Neural progenitor cell (in vitro differentiated cells): Measurements from ENCODE around the gene GDF2. TPM values are rescaled to one million over a fixed set of nuclear protein-coding genes. Genes with fewer than 3 reads are reported as not detected.

Source experiments
- DNase-seq: peaks from one replicate; pipeline ENCODE4 v3.0.0-alpha.2; 2016; ENCODE audit warnings: low spot score
- H2AFZ ChIP-seq: fragments of 200-600 bp; sonication (generic); replicated peaks from 2 replicates; pipeline ENCODE4 v1.6.1; 2016; ENCODE audit warnings: antibody characterized with exemption
- H3F3A ChIP-seq: fragments of 200-600 bp; sonication (generic); 2 replicates; pipeline ENCODE4 v1.6.1; 2016; ENCODE audit warnings: antibody characterized with exemption, low read depth
- H3K27ac ChIP-seq: fragments of 200-600 bp; sonication (generic); 2 replicates; pipeline ENCODE4 v1.5.1; 2016; ENCODE audit warnings: mild to moderate bottlenecking
- H3K27me3 ChIP-seq: fragments of 200-600 bp; sonication (generic); 2 replicates; pipeline ENCODE4 v1.6.1; 2016; ENCODE audit warnings: mild to moderate bottlenecking, moderate library complexity
- H3K36me3 ChIP-seq: fragments of 200-600 bp; sonication (generic); 2 replicates; pipeline ENCODE4 v1.5.1; 2016
- H3K4me1 ChIP-seq: fragments of 200-600 bp; sonication (generic); 2 replicates; pipeline ENCODE4 v1.6.1; 2016; ENCODE audit warnings: mixed run types
- H3K4me2 ChIP-seq: fragments of 200-600 bp; sonication (generic); 2 replicates; pipeline ENCODE4 v1.6.1; 2016
- H3K4me3 ChIP-seq: fragments of 200-600 bp; sonication (generic); 2 replicates; pipeline ENCODE4 v1.5.1; 2016
- H3K79me2 ChIP-seq: fragments of 200-600 bp; sonication (generic); 2 replicates; pipeline ENCODE4 v1.6.1; 2016; ENCODE audit warnings: low read depth
- H3K9ac ChIP-seq: fragments of 200-600 bp; sonication (generic); 2 replicates; pipeline ENCODE4 v1.6.1; 2016
- H3K9me3 ChIP-seq: fragments of 200-600 bp; sonication (generic); 2 replicates; pipeline ENCODE4 v1.5.1; 2016; ENCODE audit warnings: low read depth
- H4K20me1 ChIP-seq: fragments of 200-600 bp; sonication (generic); 2 replicates; pipeline ENCODE4 v1.6.1; 2016; ENCODE audit warnings: low read depth
- H3K27ac Mint-ChIP-seq: 3 replicates; pipeline ENCODE4 v1.8.0; 2021; ENCODE audit warnings: mixed read lengths
- H3K27me3 Mint-ChIP-seq: 2 replicates; pipeline ENCODE4 v1.8.0; 2022; ENCODE audit warnings: low read depth, mild to moderate bottlenecking, inconsistent platforms, moderate library complexity, mixed read lengths; ENCODE audit not compliant: insufficient read depth
- H3K36me3 Mint-ChIP-seq: 3 replicates; pipeline ENCODE4 v1.8.0; 2021; ENCODE audit warnings: mixed read lengths
- H3K4me1 Mint-ChIP-seq: 3 replicates; pipeline ENCODE4 v1.8.0; 2021; ENCODE audit warnings: mixed read lengths
- H3K4me3 Mint-ChIP-seq: 3 replicates; pipeline ENCODE4 v1.8.0; 2021; ENCODE audit warnings: mild to moderate bottlenecking, moderate library complexity, mixed read lengths
- H3K9me3 Mint-ChIP-seq: 3 replicates; pipeline ENCODE4 v1.8.0; 2020; ENCODE audit warnings: mixed read lengths
- CTCF ChIP-seq: fragments of 200-600 bp; sonication (generic); IDR thresholded peaks from 2 replicates; pipeline ENCODE4 v1.5.1; 2017; ENCODE audit warnings: antibody characterized with exemption, mild to moderate bottlenecking
- EZH2 ChIP-seq: fragments of 200-600 bp; sonication (generic); IDR thresholded peaks from 2 replicates; pipeline ENCODE4 v1.6.1; 2017; ENCODE audit warnings: antibody characterized with exemption, mild to moderate bottlenecking, moderate library complexity
- EZH2phosphoT487 ChIP-seq: fragments of 200-600 bp; sonication (generic); IDR thresholded peaks from 2 replicates; pipeline ENCODE4 v1.6.1; 2017; ENCODE audit warnings: antibody characterized with exemption
- total RNA-seq: library from RNA; depleted of rRNA; stranded (reverse); fragments of >200 nt; gene quantifications from 2 replicates; pipeline ENCODE4 v1.2.3, GENCODE V29; 2015; ENCODE audit warnings: low replicate concordance

The GDF2 gene
- total RNA-seq, 1 donor from 2014 or later = not detected

GRCh38 chr10:47367646-47368045 lies 45.4 kb downstream of the GDF2 start:
- H3K9me3 ChIP-seq = no peaks in the 10 kb centered on the region
- no peak for TF ChIP-seq EZH2phosphoT487
- TF ChIP-seq EZH2 = no peak
- TF ChIP-seq CTCF = no peak
- H3K4me3 Mint-ChIP-seq = no peak overlapping the region
- no peak overlapping the region for H2AFZ ChIP-seq
- H3K4me1 ChIP-seq = no peaks in the 10 kb centered on the region
- no peaks in the 10 kb centered on the region for H3K79me2 ChIP-seq
- H3K4me3 ChIP-seq = no peak overlapping the region
- H3K27ac Mint-ChIP-seq = no peak overlapping the region
- H3K9me3 Mint-ChIP-seq = peaks cover 2% of the 10 kb centered on the region
- H3F3A ChIP-seq = no peaks in the 10 kb centered on the region
- H3K36me3 ChIP-seq = no peaks in the 10 kb centered on the region
- no peaks in the 10 kb centered on the region for H3K27me3 ChIP-seq
- H3K9ac ChIP-seq = no peak overlapping the region
- no peaks in the 10 kb centered on the region for H4K20me1 ChIP-seq
- H3K27me3 Mint-ChIP-seq = peaks cover 4% of the 10 kb centered on the region
- H3K27ac ChIP-seq = no peak overlapping the region
- peaks cover 5% of the 10 kb centered on the region for H3K4me1 Mint-ChIP-seq
- no peaks in the 10 kb centered on the region for H3K36me3 Mint-ChIP-seq
- H3K4me2 ChIP-seq = no peak overlapping the region
- DNase-seq = no peak

GRCh38 chr10:47368431-47369180 lies 46.4 kb downstream of the GDF2 start:
- no peaks in the 10 kb centered on the region for H3K36me3 ChIP-seq
- no peak overlapping the region for H3K4me3 ChIP-seq
- Mint-ChIP-seq H3K36me3 (no peaks in the 10 kb centered on the region), H3K4me3 (no peak overlapping the region), H3K27ac (no peak overlapping the region), H3K9me3 (peaks cover 2% of the 10 kb centered on the region), H3K27me3 (peaks cover 4% of the 10 kb centered on the region), H3K4me1 (peaks cover 5% of the 10 kb centered on the region)
- H2AFZ ChIP-seq = no peak overlapping the region
- no peaks in the 10 kb centered on the region for H3F3A ChIP-seq
- no peaks in the 10 kb centered on the region for H4K20me1 ChIP-seq
- H3K4me1 ChIP-seq = no peaks in the 10 kb centered on the region
- H3K4me2 ChIP-seq = no peak overlapping the region
- no peak overlapping the region for H3K27ac ChIP-seq
- no peaks in the 10 kb centered on the region for H3K9me3 ChIP-seq
- TF ChIP-seq EZH2phosphoT487 = no peak
- TF ChIP-seq EZH2 = no peak
- TF ChIP-seq CTCF = no peak
- DNase-seq = no peak
- H3K27me3 ChIP-seq = no peaks in the 10 kb centered on the region
- no peaks in the 10 kb centered on the region for H3K79me2 ChIP-seq
- no peak overlapping the region for H3K9ac ChIP-seq

GRCh38 chr10:47369251-47369894 lies 47.1 kb downstream of the GDF2 start:
- no peak overlapping the region for H3K9ac ChIP-seq
- H3K27me3 Mint-ChIP-seq = peaks cover 4% of the 10 kb centered on the region
- no peak overlapping the region for H3K4me2 ChIP-seq
- H2AFZ ChIP-seq = no peak overlapping the region
- no peak for TF ChIP-seq EZH2
- TF ChIP-seq CTCF = no peak
- no peak for TF ChIP-seq EZH2phosphoT487
- no peaks in the 10 kb centered on the region for H3K79me2 ChIP-seq
- H3K4me3 ChIP-seq = no peak overlapping the region
- no peaks in the 10 kb centered on the region for H3K36me3 Mint-ChIP-seq
- H3K4me3 Mint-ChIP-seq = no peak overlapping the region
- H3F3A ChIP-seq = no peaks in the 10 kb centered on the region
- no peak for DNase-seq
- H3K36me3 ChIP-seq = no peaks in the 10 kb centered on the region
- peaks cover 5% of the 10 kb centered on the region for H3K4me1 Mint-ChIP-seq
- no peaks in the 10 kb centered on the region for H3K4me1 ChIP-seq
- H3K9me3 Mint-ChIP-seq = peaks cover 2% of the 10 kb centered on the region
- H3K27me3 ChIP-seq = no peaks in the 10 kb centered on the region
- no peaks in the 10 kb centered on the region for H3K9me3 ChIP-seq
- no peak overlapping the region for H3K27ac Mint-ChIP-seq
- H3K27ac ChIP-seq = no peak overlapping the region
- H4K20me1 ChIP-seq = no peaks in the 10 kb centered on the region
